ENCODE data around the gene SPACA1.
"Not testable (repeated sequence)": the region's sequence is repeated elsewhere in the genome, so short reads cannot be mapped to it uniquely, and the experiment has no call there.

The SPACA1 gene

GRCh38 chr6:88047510-88048150 is at the start of gene SPACA1:
SPACA1 (plus strand) TSS chr6:88047841; CDS start chr6:88047906, 65 bp downstream.
- DNase-seq: no peak

- DNase-seq: no peak
Observed at GRCh38 chr6:88000713-88001112, 46.9 kb upstream of the SPACA1 start.

- DNase-seq: not testable (repeated sequence)
Observed at GRCh38 chr6:88001279-88001678, 46.4 kb upstream of the SPACA1 start.

GRCh38 chr6:88004707-88005106 is 42.9 kb upstream of the SPACA1 start:
- no peak for DNase-seq

- DNase-seq: no peak
Observed at GRCh38 chr6:88006557-88006956, 41.1 kb upstream of the SPACA1 start.

GRCh38 chr6:88008411-88008810 is 39.2 kb upstream of the SPACA1 start:
- DNase-seq: no peak

- DNase-seq: no peak
Observed at GRCh38 chr6:88008831-88009231, 38.8 kb upstream of the SPACA1 start.

- no peak for DNase-seq
Observed at GRCh38 chr6:88013015-88013414, 34.6 kb upstream of the SPACA1 start.

- no peak for DNase-seq
Observed at GRCh38 chr6:88013554-88013953, 34.1 kb upstream of the SPACA1 start.

GRCh38 chr6:88020439-88020838 is 27.2 kb upstream of the SPACA1 start:
- no peak for DNase-seq

GRCh38 chr6:88024696-88025095 is 22.9 kb upstream of the SPACA1 start:
- no peak for DNase-seq

GRCh38 chr6:88031550-88031949 is 16.1 kb upstream of the SPACA1 start:
- no peak for DNase-seq

- no peak for DNase-seq
Observed at GRCh38 chr6:88044530-88044929, 3.1 kb upstream of the SPACA1 start.

GRCh38 chr6:88045521-88046136 is 2.0 kb upstream of the SPACA1 start:
- DNase-seq: no peak

GRCh38 chr6:88048578-88048977 is 937 bp downstream of the SPACA1 start:
- no peak for DNase-seq

- no peak for DNase-seq
Observed at GRCh38 chr6:88050140-88050818, 2.6 kb downstream of the SPACA1 start.

GRCh38 chr6:88059191-88059590 is 11.6 kb downstream of the SPACA1 start:
- DNase-seq: no peak

GRCh38 chr6:88062376-88062775 is 14.7 kb downstream of the SPACA1 start:
- DNase-seq: no peak

- no peak for DNase-seq
Observed at GRCh38 chr6:88072462-88072861, 24.8 kb downstream of the SPACA1 start.

GRCh38 chr6:88074791-88075190 is 27.1 kb downstream of the SPACA1 start:
- no peak for DNase-seq

- no peak for DNase-seq
Observed at GRCh38 chr6:88077305-88077704, 29.7 kb downstream of the SPACA1 start.

- DNase-seq: no peak
Observed at GRCh38 chr6:88086792-88087191, 39.2 kb downstream of the SPACA1 start.

GRCh38 chr6:88089708-88090107 is 42.1 kb downstream of the SPACA1 start:
- no peak for DNase-seq

GRCh38 chr6:88105741-88106340 is 58.2 kb downstream of the SPACA1 start:
- DNase-seq: no peak
